HCT116 (cell line): Measurements from ENCODE around the gene F7. TPM values are rescaled to one million over a fixed set of nuclear protein-coding genes. Genes with fewer than 3 reads are reported as not detected.
A peak's percentile ranks its signal among the peaks of the same experiment; 100 is the strongest.

Source experiments
- ATAC-seq: fragments of 200-7000 bp; cut with Tn5 transposase; 2 replicates; pipeline ENCODE4 v1.9.1; 2020; ENCODE audit warnings: mild to moderate bottlenecking, moderate library complexity
- BruUV-seq: library from RNA; stranded (reverse); fragments of 400-500 nt; replicated peaks from 2 replicates; lab custom pipeline; 2021; lab: Mats Ljungman, UMichigan
- CTCF ChIA-PET: fragments of 300-600 bp; sonication (Branson Sonifier 250); formaldehyde crosslinking; loops from one replicate; lab custom pipeline; 2021; ENCODE audit warnings: antibody characterized with exemption; lab: Charles Lee
- POLR2A ChIA-PET: fragments of 300-600, 350-600 bp; sonication (Branson Sonifier 250); formaldehyde crosslinking; loops from one replicate; lab custom pipeline; 2021; ENCODE audit warnings: antibody characterized with exemption; lab: Charles Lee
- RAD21 ChIA-PET, 2 experiments: fragments of 300-600 bp; sonication (Branson Sonifier 250); formaldehyde crosslinking; loops; one replicate each; lab custom pipeline; 2023; ENCODE audit warnings: low total read pairs in 2 of 2; ENCODE audit not compliant: uncharacterized antibody in 2 of 2, unreplicated experiment in 2 of 2, low non-redundant PET in 1 of 2; lab: Charles Lee
- DNase-seq: peaks from one replicate; pipeline ENCODE4 v3.0.0-alpha.2; 2010; ENCODE audit warnings: low read depth, low spot score
- H2AFZ ChIP-seq: fragments of 200-600 bp; shearing (Covaris generic), sonication (generic); 2 replicates; pipeline ENCODE4 v1.6.1; 2017; ENCODE audit warnings: low read depth, mixed run types, mixed read lengths, antibody characterized with exemption, low read length; ENCODE audit not compliant: poor library complexity, severe bottlenecking
- H3K27ac ChIP-seq: 2 replicates; pipeline ENCODE4 v1.5.1; 2012; ENCODE audit warnings: low read depth, low read length
- H3K27me3 ChIP-seq: fragments of 200-600 bp; sonication (generic); 2 replicates; pipeline ENCODE4 v1.6.1; 2016; ENCODE audit warnings: mixed run types, low read length, mixed read lengths; ENCODE audit not compliant: insufficient read depth
- H3K36me3 ChIP-seq, 2 experiments: fragments of 200-500 bp in 1 of 2; fragments of 200-600 bp in 1 of 2; sonication (Bioruptor generic) in 1 of 2; sonication (generic) in 1 of 2; 2 replicates each; pipeline versions ENCODE4 v1.5.1 to v1.6.1; 2014 to 2016; ENCODE audit warnings: low read length in 2 of 2, inconsistent platforms in 1 of 2, mixed read lengths in 1 of 2, mixed run types in 1 of 2; ENCODE audit not compliant: insufficient read depth in 2 of 2, control insufficient read depth in 1 of 2
- H3K4me1 ChIP-seq, 2 experiments: fragments of 200-600 bp in 1 of 2; sonication (generic) in 1 of 2; 2 replicates each; pipeline versions ENCODE4 v1.5.1 to v1.6.1; 2012 to 2017; ENCODE audit warnings: low read length in 2 of 2, inconsistent platforms in 1 of 2, mild to moderate bottlenecking in 1 of 2, mixed read lengths in 1 of 2, mixed run types in 1 of 2, moderate library complexity in 1 of 2; ENCODE audit not compliant: insufficient read depth in 2 of 2, control insufficient read depth in 1 of 2
- H3K4me2 ChIP-seq: fragments of 200-600 bp; sonication (generic); 2 replicates; pipeline ENCODE4 v1.6.1; 2017; ENCODE audit warnings: mixed run types, low read length, mixed read lengths
- H3K4me3 ChIP-seq, 2 experiments: fragments of 200-600 bp in 1 of 2; sonication (generic) in 1 of 2; replicated peaks in 1 of 2; 2 replicates each; pipeline ENCODE4 v1.5.1; 2011 to 2016; ENCODE audit warnings: low read length in 2 of 2, control low read depth in 1 of 2, low read depth in 1 of 2, mild to moderate bottlenecking in 1 of 2, mixed read lengths in 1 of 2, mixed run types in 1 of 2
- H3K79me2 ChIP-seq: fragments of 200-600 bp; sonication (generic); 2 replicates; pipeline ENCODE4 v1.6.1; 2017; ENCODE audit warnings: mild to moderate bottlenecking, mixed run types, low read length, moderate library complexity, mixed read lengths; ENCODE audit not compliant: insufficient read depth
- H3K9ac ChIP-seq: fragments of 200-600 bp; sonication (generic); 2 replicates; pipeline ENCODE4 v1.6.1; 2016; ENCODE audit warnings: low read length, mixed read lengths
- H3K9me2 ChIP-seq: fragments of 200-600 bp; sonication (generic), shearing (Covaris generic); 2 replicates; pipeline ENCODE4 v1.6.1; 2017; ENCODE audit warnings: mixed run types, mild to moderate bottlenecking, moderate library complexity; ENCODE audit not compliant: insufficient read depth
- H3K9me3 ChIP-seq, 2 experiments: fragments of 200-500 bp in 1 of 2; fragments of 200-600 bp in 1 of 2; sonication (Bioruptor generic) in 1 of 2; sonication (generic) in 1 of 2; 2 replicates each; pipeline ENCODE4 v1.6.1; 2014 to 2017; ENCODE audit warnings: low read length in 2 of 2, mixed read lengths in 2 of 2, inconsistent platforms in 1 of 2, low read depth in 1 of 2, mild to moderate bottlenecking in 1 of 2, mixed run types in 1 of 2, moderate library complexity in 1 of 2; ENCODE audit not compliant: control insufficient read depth in 1 of 2, insufficient read depth in 1 of 2
- H4K20me1 ChIP-seq: fragments of 200-600 bp; sonication (generic), shearing (Covaris generic); 2 replicates; pipeline ENCODE4 v1.6.1; 2017; ENCODE audit warnings: mixed run types, mild to moderate bottlenecking, moderate library complexity; ENCODE audit not compliant: insufficient read depth
- CEBPB ChIP-seq: IDR thresholded peaks from 2 replicates; pipeline ENCODE4 v1.6.1; 2012; ENCODE audit warnings: low read depth
- EGR1 ChIP-seq: IDR thresholded peaks from 2 replicates; pipeline ENCODE4 v1.6.1; 2012; ENCODE audit warnings: low read depth
- EZH2 ChIP-seq: fragments of 200-600 bp; sonication (generic); IDR thresholded peaks from 2 replicates; pipeline ENCODE4 v1.6.1; 2017; ENCODE audit warnings: antibody characterized with exemption, mixed run types
- EZH2phosphoT487 ChIP-seq: fragments of 200-600 bp; IDR thresholded peaks from 2 replicates; pipeline ENCODE4 v1.6.1; 2018; ENCODE audit warnings: antibody characterized with exemption, borderline replicate concordance
- JUND ChIP-seq: IDR thresholded peaks from 2 replicates; pipeline ENCODE4 v1.6.1; 2012
- POLR2AphosphoS5 ChIP-seq: IDR thresholded peaks from 2 replicates; pipeline ENCODE4 v1.6.1; 2011; ENCODE audit warnings: mild to moderate bottlenecking, low read depth, low read length, moderate library complexity
- SRF ChIP-seq: IDR thresholded peaks from 2 replicates; pipeline ENCODE4 v1.6.1; 2012; ENCODE audit warnings: low read depth
- ZFX ChIP-seq: fragments of 450-650 bp; IDR thresholded peaks from 2 replicates; pipeline ENCODE4 v1.6.1; 2017
- intact Hi-C: fragments of 100-400 bp; cut with micrococcal nuclease; formaldehyde crosslinking; loops from 2 replicates; pipeline ENCODE4 v1.10.0; 2022
- total RNA-seq: library from RNA; stranded (reverse); gene quantifications from one replicate; pipeline ENCODE4 v1.2.1, GENCODE V29; 2021; ENCODE audit not compliant: unreplicated experiment
- TF ChIP-seq, protein P1 (sequence below): IDR thresholded peaks from 2 replicates; pipeline ENCODE4 v1.6.1; 2012; ENCODE audit warnings: low read depth
- TF ChIP-seq, protein P2 (sequence below): IDR thresholded peaks from 2 replicates; pipeline ENCODE4 v1.6.1; 2012
- TF ChIP-seq, protein P3 (sequence below): IDR thresholded peaks from 2 replicates; pipeline ENCODE4 v1.6.1; 2011; ENCODE audit warnings: mild to moderate bottlenecking, low read length, moderate library complexity; ENCODE audit not compliant: insufficient replicate concordance; ENCODE audit errors: extremely low read depth

Gene F7
- total RNA-seq, 1 experiment from 2014 or later: not detected

DNA sequence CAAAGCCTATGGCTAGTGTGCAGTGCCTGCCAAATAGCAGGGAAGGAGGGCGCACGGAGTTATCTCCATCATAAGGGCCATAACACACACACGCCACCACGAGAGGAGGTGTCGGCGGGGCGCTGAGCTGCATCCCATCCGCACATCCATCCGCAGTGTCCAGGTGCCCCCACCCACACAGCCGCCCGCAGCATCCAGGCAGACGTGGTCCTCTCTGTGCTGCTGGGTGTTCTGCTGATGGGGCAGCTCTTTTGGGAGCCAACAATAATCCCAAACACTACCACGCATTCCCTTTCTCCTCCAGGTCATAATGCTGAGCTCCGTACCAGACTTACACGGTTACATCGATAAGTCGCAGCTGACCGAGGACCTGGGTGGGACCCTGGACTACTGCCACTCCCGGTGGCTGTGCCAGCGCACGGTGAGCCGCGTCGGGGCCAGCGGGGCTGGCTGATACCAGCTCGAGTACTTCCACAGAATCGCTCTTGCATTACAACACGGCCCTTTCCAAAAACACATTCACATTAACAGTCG lies 41.5 kb upstream of the F7 start:
- intact Hi-C loops: no loop called here
- BruUV-seq: no TSS peak
- RAD21 ChIA-PET: no interaction called here
- peak overlapping the region; percentile 41 for H3K9ac ChIP-seq
- peaks cover 5% of the 10 kb centered on the region; the same call in 1 of the 2 replicates for H3K27me3 ChIP-seq
- H3K79me2 ChIP-seq: no peaks in the 10 kb centered on the region
- H3K4me1 ChIP-seq: peaks cover 30 to 33% of the 10 kb centered on the region in 2 experiments
- TF ChIP-seq POLR2AphosphoS5: no peak
- TF ChIP-seq, protein P1, sequence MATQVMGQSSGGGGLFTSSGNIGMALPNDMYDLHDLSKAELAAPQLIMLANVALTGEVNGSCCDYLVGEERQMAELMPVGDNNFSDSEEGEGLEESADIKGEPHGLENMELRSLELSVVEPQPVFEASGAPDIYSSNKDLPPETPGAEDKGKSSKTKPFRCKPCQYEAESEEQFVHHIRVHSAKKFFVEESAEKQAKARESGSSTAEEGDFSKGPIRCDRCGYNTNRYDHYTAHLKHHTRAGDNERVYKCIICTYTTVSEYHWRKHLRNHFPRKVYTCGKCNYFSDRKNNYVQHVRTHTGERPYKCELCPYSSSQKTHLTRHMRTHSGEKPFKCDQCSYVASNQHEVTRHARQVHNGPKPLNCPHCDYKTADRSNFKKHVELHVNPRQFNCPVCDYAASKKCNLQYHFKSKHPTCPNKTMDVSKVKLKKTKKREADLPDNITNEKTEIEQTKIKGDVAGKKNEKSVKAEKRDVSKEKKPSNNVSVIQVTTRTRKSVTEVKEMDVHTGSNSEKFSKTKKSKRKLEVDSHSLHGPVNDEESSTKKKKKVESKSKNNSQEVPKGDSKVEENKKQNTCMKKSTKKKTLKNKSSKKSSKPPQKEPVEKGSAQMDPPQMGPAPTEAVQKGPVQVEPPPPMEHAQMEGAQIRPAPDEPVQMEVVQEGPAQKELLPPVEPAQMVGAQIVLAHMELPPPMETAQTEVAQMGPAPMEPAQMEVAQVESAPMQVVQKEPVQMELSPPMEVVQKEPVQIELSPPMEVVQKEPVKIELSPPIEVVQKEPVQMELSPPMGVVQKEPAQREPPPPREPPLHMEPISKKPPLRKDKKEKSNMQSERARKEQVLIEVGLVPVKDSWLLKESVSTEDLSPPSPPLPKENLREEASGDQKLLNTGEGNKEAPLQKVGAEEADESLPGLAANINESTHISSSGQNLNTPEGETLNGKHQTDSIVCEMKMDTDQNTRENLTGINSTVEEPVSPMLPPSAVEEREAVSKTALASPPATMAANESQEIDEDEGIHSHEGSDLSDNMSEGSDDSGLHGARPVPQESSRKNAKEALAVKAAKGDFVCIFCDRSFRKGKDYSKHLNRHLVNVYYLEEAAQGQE: no peak
- no peak for TF ChIP-seq CEBPB
- TF ChIP-seq EZH2: no peak
- TF ChIP-seq, protein P2, sequence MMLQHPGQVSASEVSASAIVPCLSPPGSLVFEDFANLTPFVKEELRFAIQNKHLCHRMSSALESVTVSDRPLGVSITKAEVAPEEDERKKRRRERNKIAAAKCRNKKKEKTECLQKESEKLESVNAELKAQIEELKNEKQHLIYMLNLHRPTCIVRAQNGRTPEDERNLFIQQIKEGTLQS: no peak
- TF ChIP-seq, protein P3, sequence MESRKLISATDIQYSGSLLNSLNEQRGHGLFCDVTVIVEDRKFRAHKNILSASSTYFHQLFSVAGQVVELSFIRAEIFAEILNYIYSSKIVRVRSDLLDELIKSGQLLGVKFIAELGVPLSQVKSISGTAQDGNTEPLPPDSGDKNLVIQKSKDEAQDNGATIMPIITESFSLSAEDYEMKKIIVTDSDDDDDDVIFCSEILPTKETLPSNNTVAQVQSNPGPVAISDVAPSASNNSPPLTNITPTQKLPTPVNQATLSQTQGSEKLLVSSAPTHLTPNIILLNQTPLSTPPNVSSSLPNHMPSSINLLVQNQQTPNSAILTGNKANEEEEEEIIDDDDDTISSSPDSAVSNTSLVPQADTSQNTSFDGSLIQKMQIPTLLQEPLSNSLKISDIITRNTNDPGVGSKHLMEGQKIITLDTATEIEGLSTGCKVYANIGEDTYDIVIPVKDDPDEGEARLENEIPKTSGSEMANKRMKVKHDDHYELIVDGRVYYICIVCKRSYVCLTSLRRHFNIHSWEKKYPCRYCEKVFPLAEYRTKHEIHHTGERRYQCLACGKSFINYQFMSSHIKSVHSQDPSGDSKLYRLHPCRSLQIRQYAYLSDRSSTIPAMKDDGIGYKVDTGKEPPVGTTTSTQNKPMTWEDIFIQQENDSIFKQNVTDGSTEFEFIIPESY: no peak
- TF ChIP-seq EZH2phosphoT487: no peak
- TF ChIP-seq SRF: no peak
- no peak for TF ChIP-seq JUND
- no peak for TF ChIP-seq ZFX
- no peak for TF ChIP-seq EGR1
- H4K20me1 ChIP-seq: no peaks in the 10 kb centered on the region
- H3K4me2 ChIP-seq: peak overlapping the region; percentile 78
- H3K27ac ChIP-seq: no peak overlapping the region
- H3K9me3 ChIP-seq: no peaks in the 10 kb centered on the region
- CTCF ChIA-PET: no interaction called here
- peak overlapping the region; percentile 29 for H2AFZ ChIP-seq
- no peaks in the 10 kb centered on the region for H3K9me2 ChIP-seq
- no peaks in the 10 kb centered on the region for H3K36me3 ChIP-seq
- peak; percentile 37 for ATAC-seq
- POLR2A ChIA-PET: interaction anchor here (0.7 kb wide), 1 partner anchor 389 kb away, joined by 3 read pairs; the partner anchor contains the start of gene ADPRHL1
- H3K4me3 ChIP-seq: peak overlapping the region; percentile 23 to 48
- DNase-seq: no peak
